HK-2 (cell line): Measurements from ENCODE around the gene DHRS12.

Experiments used
- DNase-seq: peaks from one replicate; pipeline ENCODE4 v3.0.0-alpha.2; 2018; ENCODE audit not compliant: unreplicated experiment

The DHRS12 gene

GRCh38 chr13:51811046-51811445, 7.1 kb upstream of the DHRS12 start:
- no peak for DNase-seq

DNA sequence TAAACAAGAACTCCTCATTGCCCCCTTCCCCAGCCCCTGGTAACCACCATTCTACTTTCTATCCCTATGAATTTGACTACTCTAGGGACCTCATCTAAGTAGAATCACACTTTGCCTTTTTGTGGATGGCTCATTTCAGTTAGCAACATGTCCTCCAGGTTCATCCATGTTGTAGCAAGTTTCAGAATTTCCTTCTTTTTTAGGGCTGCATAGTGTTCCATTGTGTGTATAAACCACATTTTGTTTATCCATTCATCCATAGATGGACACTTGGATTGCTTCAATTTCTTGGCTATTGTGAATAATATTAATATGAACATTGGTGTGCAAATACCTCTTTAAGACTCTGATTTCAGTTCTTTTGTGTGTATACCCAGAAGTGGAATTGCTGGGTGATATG, 4.8 kb upstream of the DHRS12 start:
- DNase-seq: no peak

DNA sequence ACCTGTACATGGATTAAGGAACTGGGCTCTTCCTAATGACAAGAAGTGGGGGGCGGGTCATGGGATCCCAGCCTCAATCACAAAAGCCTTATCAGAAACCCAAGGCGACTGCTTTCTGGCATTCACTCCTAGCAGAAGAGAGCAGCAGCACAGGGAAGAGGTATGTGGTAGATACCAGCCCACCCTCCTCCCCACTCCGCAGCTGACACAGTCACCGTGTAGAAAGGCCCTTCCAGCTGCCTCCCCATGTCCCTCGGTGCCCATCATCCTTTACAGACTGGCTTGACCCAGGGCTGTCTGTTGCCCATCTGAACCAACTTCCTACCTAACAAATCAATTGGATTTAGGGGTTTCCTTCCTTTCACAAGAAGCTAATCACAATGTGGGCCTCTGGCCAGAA, 3.1 kb upstream of the DHRS12 start:
- DNase-seq: no peak

DNA sequence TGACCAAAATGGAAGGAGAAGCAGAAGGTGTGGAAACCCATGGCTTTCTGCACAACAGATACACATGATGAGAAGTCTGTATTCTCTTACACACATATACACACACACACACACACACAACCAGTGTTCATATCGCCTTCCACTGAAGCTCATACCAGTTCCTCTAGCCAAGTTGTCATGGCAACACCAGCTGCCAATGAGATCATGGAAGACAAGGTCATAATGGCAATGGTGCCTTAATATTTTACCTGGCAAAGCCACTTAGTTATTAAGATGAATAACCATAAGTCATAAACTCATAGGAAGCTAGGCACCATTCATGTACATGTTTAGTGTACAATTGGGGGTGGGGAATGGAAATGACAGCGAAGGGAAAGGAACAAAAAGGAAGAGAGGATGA, 2.6 kb upstream of the DHRS12 start:
- DNase-seq: no peak

GRCh38 chr13:51805925-51806324, 2.0 kb upstream of the DHRS12 start:
- no peak for DNase-seq

DNA sequence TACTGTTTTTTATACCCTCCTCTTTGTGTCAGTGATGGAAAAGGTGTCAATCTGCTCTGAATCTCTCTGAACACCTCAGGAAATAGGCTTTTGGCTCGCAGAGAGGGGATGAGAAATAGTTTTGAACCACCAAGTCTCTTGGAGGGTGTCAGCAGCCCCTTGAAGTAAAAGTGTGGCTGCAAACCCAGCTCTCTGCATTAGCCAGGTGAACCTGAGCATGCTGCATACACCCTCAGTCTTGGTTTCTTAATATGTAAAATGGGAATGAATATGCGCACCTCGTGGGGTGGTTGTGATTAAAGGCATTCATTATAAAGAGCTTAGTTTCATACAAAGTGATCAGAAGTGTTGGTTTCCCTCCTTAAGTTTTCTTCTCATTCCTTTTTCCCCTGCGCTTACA, 1.4 kb upstream of the DHRS12 start:
- DNase-seq: no peak

GRCh38 chr13:51804295-51805172, 571 bp upstream of the DHRS12 start:
- no peak for DNase-seq

DNA sequence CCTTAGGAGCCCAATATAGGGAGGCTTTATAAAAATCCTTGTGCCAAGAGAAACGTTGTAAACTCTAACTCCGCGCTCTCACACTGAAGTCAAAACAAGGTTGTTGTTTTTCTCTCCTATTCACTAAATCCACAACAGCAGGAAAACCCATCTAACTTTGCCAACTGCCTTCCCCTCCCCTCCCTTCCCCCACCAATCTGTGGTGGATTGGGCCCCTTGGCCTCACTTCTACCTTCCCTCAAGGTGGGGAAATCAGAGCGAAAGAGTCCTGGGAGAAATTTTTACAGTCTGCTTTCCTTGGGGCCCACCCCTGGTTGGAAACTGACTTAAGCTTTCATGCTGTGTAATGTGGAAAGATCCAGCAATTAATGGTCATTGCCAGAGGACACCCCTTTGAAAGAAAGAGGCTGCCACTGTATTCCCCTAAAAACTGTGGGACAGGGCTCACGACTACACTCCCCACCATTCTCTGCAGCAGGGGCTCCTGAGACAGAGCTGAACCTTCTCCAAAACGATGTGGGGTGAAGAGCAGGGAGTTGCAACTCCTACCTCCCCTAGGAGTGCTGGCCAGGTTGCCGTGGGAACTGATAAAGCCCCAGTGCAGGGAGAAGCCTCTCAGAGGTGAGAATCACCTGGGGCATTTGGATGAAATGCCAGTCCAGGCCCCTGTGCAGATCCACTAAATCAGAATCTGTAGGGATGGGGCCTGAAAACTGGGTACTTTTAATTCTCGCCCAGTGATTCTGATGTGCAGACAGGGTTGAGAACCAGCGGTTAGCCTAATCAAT, 1.1 kb downstream of the DHRS12 start:
- DNase-seq: no peak

- DNase-seq: no peak
Observed at GRCh38 chr13:51801631-51802099, 2.3 kb downstream of the DHRS12 start.

- no peak for DNase-seq
Observed at GRCh38 chr13:51800486-51800885, 3.5 kb downstream of the DHRS12 start.

DNA sequence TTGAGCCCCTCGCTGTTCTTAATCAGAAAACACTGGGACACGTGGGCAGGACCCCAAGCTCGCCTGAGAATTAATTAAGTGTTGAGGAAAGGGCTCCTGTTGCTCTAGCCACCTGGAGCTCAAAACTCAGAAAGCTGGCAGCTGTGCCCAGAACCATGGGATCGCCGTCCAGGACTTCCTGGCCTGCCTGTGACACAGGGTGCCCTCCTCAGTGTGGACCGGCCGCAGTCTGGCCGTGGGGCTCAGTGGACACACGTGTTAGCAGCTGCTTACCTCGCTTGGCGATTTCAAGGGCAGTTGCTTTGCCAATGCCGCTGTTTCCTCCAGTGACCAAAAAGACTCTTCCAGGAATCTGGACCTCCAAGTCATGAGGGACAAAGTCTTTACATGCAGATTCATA, 4.7 kb downstream of the DHRS12 start:
- no peak for DNase-seq

- DNase-seq: peak; percentile 51
Observed at GRCh38 chr13:51797664-51798488, 6.1 kb downstream of the DHRS12 start.

GRCh38 chr13:51796546-51796945, 7.4 kb downstream of the DHRS12 start:
- DNase-seq: no peak

DNA sequence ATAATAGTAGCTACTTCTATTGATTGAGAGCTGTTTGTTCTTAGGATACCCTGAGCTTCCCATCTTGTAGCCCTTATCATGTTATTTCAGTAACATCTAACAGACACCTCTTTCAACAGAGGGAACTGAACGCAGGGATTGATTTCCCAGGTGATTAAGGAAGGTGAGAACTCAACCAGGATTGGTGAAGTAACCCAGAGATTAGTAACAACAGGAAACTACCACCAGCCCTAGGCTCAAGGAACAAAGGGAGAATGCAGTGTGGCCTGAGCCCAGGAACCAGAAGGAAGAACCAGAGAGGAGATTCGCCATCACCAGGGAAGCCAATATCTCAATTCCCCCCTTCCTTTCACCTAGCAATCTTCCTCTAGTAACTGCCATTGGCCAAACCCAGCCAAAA, 8.5 kb downstream of the DHRS12 start:
- no peak for DNase-seq

GRCh38 chr13:51794964-51795363, 9.0 kb downstream of the DHRS12 start:
- DNase-seq: no peak

GRCh38 chr13:51793570-51794271, 10.2 kb downstream of the DHRS12 start:
- DNase-seq: peak; percentile 29

DNA sequence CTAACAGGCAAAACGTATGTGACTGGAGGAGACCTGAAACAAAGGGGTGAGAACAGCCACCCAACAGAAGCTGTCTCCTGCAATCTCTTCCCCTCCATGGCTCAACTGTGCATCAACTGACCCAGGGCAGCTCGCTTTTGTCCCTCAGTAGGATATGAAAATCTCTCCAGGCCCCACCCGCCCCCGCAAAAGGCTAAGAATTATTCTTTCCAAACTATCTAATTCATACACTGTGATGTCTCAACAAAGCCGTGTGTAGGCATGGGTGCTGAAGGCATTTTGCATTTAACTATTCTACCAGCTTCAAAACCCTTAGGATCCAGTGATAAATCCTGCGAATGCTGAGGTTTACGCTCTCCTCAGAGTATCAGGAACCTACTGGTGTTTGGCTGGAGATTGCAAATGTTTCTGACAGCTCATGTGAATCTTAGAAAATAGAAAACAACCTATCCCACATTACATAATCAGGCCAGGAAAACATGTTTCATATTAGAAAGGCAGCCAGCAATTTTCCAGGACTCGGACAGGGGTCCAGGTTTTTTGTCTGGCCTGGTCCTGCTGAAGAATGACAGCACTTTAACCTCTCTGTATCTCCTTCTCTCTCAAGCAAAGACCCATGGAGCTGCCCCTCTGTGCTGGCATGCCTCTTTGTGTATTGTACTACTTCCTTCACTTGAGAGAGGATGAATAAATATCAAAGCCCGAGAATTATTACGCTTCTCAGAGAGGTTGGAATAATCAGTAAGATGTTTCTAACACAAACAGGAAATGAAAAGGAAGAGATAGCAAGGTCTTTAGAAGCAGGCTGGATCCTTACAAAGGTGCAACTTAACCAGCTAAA, 17.3 kb downstream of the DHRS12 start:
- DNase-seq: no peak

DNA sequence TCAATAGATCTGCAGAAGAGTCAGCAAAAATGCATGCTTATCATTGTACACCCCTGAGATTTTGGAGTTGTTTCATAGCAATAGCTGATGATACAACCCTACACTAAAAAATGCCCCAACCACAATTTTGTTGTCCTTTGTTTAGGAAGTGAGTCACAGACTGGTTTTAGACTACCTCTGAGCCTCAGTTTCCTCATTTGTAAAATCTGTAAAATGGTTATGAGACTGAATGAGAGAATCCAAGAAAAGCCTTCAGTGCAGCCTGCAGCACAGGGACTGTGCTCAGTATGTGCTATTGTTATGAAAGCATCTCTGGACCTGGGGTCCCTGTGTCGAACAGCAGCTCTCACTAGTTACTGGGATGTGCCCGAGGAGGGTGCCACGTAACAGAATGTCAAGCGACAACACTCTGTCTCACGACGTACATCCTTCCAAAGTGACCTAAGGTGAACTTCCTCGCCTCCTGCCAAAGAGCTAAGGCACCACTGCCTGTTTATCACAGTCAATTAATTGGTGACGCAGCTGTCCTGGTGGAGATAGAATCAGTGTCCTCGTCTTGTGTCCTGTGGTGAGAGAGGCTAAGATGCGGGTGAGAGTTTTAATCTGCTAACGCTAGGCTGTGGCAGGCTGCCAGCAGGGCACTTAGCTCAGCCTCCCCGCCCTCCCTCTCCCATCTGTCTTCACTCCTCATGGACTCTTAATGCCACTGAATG, 18.1 kb downstream of the DHRS12 start:
- no peak for DNase-seq

- DNase-seq: no peak
Observed at GRCh38 chr13:51784097-51784496, 19.9 kb downstream of the DHRS12 start.
